M059J (cell line): ENCODE measurements around the gene TMEM161A. TPM values are rescaled to one million over a fixed set of nuclear protein-coding genes. Genes with fewer than 3 reads are reported as not detected.
A peak's percentile ranks its signal among the peaks of the same experiment; 100 is the strongest.
"Not testable (repeated sequence)": the region's sequence is repeated elsewhere in the genome, so short reads cannot be mapped to it uniquely, and the experiment has no call there.

Source experiments
- DNase-seq: peaks from one replicate; pipeline ENCODE4 v3.0.0-alpha.2; 2012; ENCODE audit warnings: low read depth
- total RNA-seq: library from RNA; depleted of rRNA; stranded (reverse); fragments of >200 nt; shearing (Covaris generic); gene quantifications from 2 replicates; pipeline ENCODE4 v1.2.3, GENCODE V29; 2014

The TMEM161A gene
- total RNA-seq, 1 experiment from 2014 or later = 33.0 TPM

- DNase-seq = no peak
Observed at GRCh38 chr19:19121371-19121770, 16.9 kb downstream of the TMEM161A start.

GRCh38 chr19:19120308-19121231 lies 17.7 kb downstream of the TMEM161A start:
- DNase-seq = no peak

GRCh38 chr19:19119325-19120237 lies 18.7 kb downstream of the TMEM161A start:
- no peak for DNase-seq

GRCh38 chr19:19115954-19116353 lies 22.3 kb downstream of the TMEM161A start:
- DNase-seq = no peak

GRCh38 chr19:19113040-19113626 lies 25.1 kb downstream of the TMEM161A start:
- DNase-seq = peak; percentile 53

- no peak for DNase-seq
Observed at GRCh38 chr19:19111967-19112580, 26.2 kb downstream of the TMEM161A start.

- no peak for DNase-seq
Observed at GRCh38 chr19:19111136-19111835, 27.0 kb downstream of the TMEM161A start.

- no peak for DNase-seq
Observed at GRCh38 chr19:19110410-19111135, 27.7 kb downstream of the TMEM161A start.

GRCh38 chr19:19109601-19110000 lies 28.7 kb downstream of the TMEM161A start:
- DNase-seq = no peak

- no peak for DNase-seq
Observed at GRCh38 chr19:19107654-19108053, 30.6 kb downstream of the TMEM161A start.

- not testable (repeated sequence) for DNase-seq
Observed at GRCh38 chr19:19106938-19107337, 31.3 kb downstream of the TMEM161A start.

- DNase-seq = no peak
Observed at GRCh38 chr19:19106056-19106551, 32.2 kb downstream of the TMEM161A start.

- DNase-seq = no peak
Observed at GRCh38 chr19:19105365-19106055, 32.8 kb downstream of the TMEM161A start.

- no peak for DNase-seq
Observed at GRCh38 chr19:19103167-19103566, 35.1 kb downstream of the TMEM161A start.

GRCh38 chr19:19102566-19102965 lies 35.7 kb downstream of the TMEM161A start:
- DNase-seq = not testable (repeated sequence)

- DNase-seq = no peak
Observed at GRCh38 chr19:19101540-19101939, 36.7 kb downstream of the TMEM161A start.

- no peak for DNase-seq
Observed at GRCh38 chr19:19098703-19099632, 39.3 kb downstream of the TMEM161A start.

- no peak for DNase-seq
Observed at GRCh38 chr19:19098084-19098702, 40.1 kb downstream of the TMEM161A start.
